GM19025 (cell line): Measurements from ENCODE around the gene MAML1.
"Not testable (repeated sequence)": the region's sequence is repeated elsewhere in the genome, so short reads cannot be mapped to it uniquely, and the experiment has no call there.

ENCODE experiments used
- ATAC-seq: cut with Tn5 transposase; IDR thresholded peaks from one replicate; pipeline ENCODE4 v1.9.1; 2021; ENCODE audit warnings: mild to moderate bottlenecking, low read depth, moderate library complexity; ENCODE audit not compliant: unreplicated experiment

Gene MAML1

GRCh38 chr5:179766726-179767455 is 34.3 kb downstream of the MAML1 start:
- ATAC-seq, result no peak

- no peak for ATAC-seq
Measured at GRCh38 chr5:179767496-179768100, 35.0 kb downstream of the MAML1 start.

- ATAC-seq, result no peak
Measured at GRCh38 chr5:179768326-179769085, 35.9 kb downstream of the MAML1 start.

- ATAC-seq, result no peak
Measured at GRCh38 chr5:179769271-179769670, 36.6 kb downstream of the MAML1 start.

GRCh38 chr5:179769796-179770195 is 37.2 kb downstream of the MAML1 start:
- no peak for ATAC-seq

GRCh38 chr5:179771311-179771895 is 38.8 kb downstream of the MAML1 start:
- no peak for ATAC-seq

DNA sequence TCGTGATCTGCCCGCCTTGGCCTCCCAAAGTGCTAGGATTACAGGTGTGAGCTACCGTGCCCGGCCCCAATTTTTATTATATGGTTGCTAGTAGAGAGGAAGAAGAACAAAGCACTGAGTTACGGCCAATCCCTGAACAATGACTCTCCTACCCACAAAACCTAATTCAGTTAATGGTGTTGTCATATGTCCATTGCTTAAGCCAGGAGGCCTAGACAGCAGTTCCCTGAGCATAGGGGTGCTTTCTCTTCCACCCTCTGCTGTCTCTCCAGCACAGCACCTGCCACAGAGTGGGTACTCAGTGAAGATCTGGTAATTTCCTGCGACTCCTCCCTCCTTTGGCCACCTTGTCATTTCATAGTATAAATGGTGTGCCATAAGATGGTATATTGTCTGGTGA is 39.7 kb downstream of the MAML1 start:
- ATAC-seq, result no peak

DNA sequence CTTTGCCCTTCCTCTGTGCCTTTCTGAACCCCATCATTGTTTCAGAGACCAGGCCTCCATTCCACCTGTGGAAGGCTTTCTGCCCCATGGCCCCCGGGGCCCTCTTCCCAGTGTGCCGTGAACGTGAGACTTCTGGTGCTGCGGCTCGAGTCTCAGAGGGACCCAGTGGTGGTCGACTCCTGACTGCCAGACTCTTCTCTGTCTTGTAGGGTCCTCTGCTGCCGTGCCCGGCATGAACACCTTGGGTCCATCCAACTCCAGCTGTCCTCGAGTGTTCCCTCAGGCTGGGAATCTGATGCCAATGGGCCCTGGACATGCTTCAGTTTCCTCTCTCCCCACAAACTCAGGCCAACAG is 41.0 kb downstream of the MAML1 start:
- no peak for ATAC-seq

- ATAC-seq, result no peak
Measured at GRCh38 chr5:179774442-179774841, 41.8 kb downstream of the MAML1 start.

GRCh38 chr5:179776411-179776938 is 43.9 kb downstream of the MAML1 start:
- ATAC-seq, result no peak

DNA sequence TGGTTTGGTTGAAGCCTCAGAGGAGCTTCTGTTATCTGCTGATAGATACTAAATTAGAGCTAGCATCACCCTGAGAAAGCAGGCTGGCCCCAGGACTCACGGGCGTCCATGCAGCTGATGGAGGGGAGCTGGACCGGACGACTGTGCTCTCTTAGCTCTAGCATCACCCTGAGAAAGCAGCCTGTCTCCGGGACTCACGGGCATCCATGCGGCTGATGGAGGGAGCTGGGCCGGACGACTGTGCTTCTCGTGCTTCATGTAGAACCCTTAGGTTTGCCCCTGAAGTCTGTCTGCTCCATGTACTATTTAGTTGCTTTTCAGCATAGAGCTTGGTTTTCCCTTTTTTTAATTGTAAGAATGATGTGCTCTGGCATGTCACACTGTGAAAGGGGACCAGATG is 44.8 kb downstream of the MAML1 start:
- no peak for ATAC-seq

- no peak for ATAC-seq
Measured at GRCh38 chr5:179777909-179778308, 45.3 kb downstream of the MAML1 start.

- no peak for ATAC-seq
Measured at GRCh38 chr5:179778591-179778990, 46.0 kb downstream of the MAML1 start.

GRCh38 chr5:179779826-179780225 is 47.2 kb downstream of the MAML1 start:
- ATAC-seq, result no peak

- ATAC-seq, result no peak
Measured at GRCh38 chr5:179780362-179780761, 47.7 kb downstream of the MAML1 start.

- no peak for ATAC-seq
Measured at GRCh38 chr5:179781846-179782245, 49.2 kb downstream of the MAML1 start.

DNA sequence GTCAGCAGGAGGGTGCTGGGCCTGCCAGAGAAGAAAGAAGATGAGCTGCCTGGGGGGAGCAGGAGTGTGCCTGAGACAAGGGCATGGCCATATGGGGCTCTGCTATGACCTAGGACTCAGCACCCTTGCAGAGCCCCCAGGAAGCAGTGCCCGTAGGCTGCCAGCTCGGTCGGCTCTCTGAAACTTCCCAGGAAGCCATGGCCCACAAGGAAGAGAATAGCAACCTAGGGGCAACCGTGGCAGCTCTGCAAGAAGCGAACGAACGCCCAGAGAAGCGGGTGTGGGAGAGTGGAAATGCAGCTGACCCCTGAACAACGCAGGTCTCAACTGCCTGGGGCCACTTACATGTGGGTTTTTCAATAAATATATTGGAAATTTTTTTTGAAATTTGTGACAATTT is 50.5 kb downstream of the MAML1 start:
- ATAC-seq, result no peak

GRCh38 chr5:179786861-179787260 is 54.2 kb downstream of the MAML1 start:
- no peak for ATAC-seq

GRCh38 chr5:179788193-179788854 is 55.7 kb downstream of the MAML1 start:
- no peak for ATAC-seq

GRCh38 chr5:179789278-179789677 is 56.7 kb downstream of the MAML1 start:
- ATAC-seq, result not testable (repeated sequence)
